Endothelial cell (in vitro differentiated cells): ENCODE results near the gene POU2F1. TPM values are rescaled to one million over a fixed set of nuclear protein-coding genes. Genes with fewer than 3 reads are reported as not detected.

ENCODE experiments used
- DNase-seq: peaks from one replicate; pipeline ENCODE4 v3.0.0; 2021; ENCODE audit warnings: low spot score
- H3K27ac Mint-ChIP-seq: one replicate; pipeline ENCODE4 v1.8.0; 2021; ENCODE audit warnings: mixed read lengths, inconsistent platforms; ENCODE audit not compliant: unreplicated experiment
- H3K27me3 Mint-ChIP-seq: one replicate; pipeline ENCODE4 v1.8.0; 2021; ENCODE audit warnings: mild to moderate bottlenecking, moderate library complexity, mixed read lengths, inconsistent platforms; ENCODE audit not compliant: unreplicated experiment
- H3K36me3 Mint-ChIP-seq: one replicate; pipeline ENCODE4 v1.8.0; 2021; ENCODE audit warnings: mild to moderate bottlenecking, low read depth, mixed read lengths, inconsistent platforms; ENCODE audit not compliant: unreplicated experiment
- H3K4me1 Mint-ChIP-seq: one replicate; pipeline ENCODE4 v1.8.0; 2021; ENCODE audit warnings: mild to moderate bottlenecking, mixed read lengths, inconsistent platforms; ENCODE audit not compliant: unreplicated experiment
- H3K4me3 Mint-ChIP-seq: one replicate; pipeline ENCODE4 v1.8.0; 2021; ENCODE audit warnings: mild to moderate bottlenecking, mixed read lengths, inconsistent platforms; ENCODE audit not compliant: unreplicated experiment
- H3K9me3 Mint-ChIP-seq: one replicate; pipeline ENCODE4 v1.8.0; 2021; ENCODE audit warnings: mixed read lengths, inconsistent platforms; ENCODE audit not compliant: unreplicated experiment
- CTCF ChIP-seq: fragments of 200-600 bp; sonication (generic); IDR thresholded peaks from one replicate; pipeline ENCODE4 v1.5.0; 2021; ENCODE audit warnings: antibody characterized with exemption; ENCODE audit not compliant: unreplicated experiment
- total RNA-seq: library from RNA; stranded (reverse); fragmentation: NEBNext Ultra II Directional; extraction: Animal tissue kit (Norgen Biotek cat#: 25700); gene quantifications from one replicate; pipeline ENCODE4 v1.2.1, GENCODE V29; 2021; ENCODE audit not compliant: unreplicated experiment

Gene POU2F1
- total RNA-seq, 1 donor from 2014 or later = 24.5 TPM

DNA sequence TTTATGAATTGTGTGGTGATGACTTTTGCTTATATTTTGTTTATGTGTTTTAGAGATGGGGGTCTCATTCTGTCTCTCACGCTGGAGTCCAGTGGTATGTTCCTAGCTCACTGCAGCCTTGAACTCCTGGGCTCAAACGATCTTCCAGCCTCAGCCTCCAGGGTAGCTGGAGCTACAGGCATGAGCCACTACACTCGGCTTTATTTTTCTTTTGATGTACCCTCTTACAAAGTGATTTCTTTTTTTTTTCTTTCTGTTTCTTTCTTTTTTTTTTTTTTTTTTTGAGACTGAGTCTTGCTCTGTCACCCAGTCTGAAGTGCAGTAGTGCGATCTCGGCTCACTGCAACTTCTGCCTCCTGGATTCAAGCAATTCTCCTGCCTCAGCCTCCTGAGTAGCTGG lies 250.9 kb downstream of the POU2F1 start:
- Mint-ChIP-seq H3K9me3 (no peaks in the 10 kb centered on the region), H3K4me3 (no peak overlapping the region), H3K27me3 (peaks cover 2% of the 10 kb centered on the region), H3K27ac (no peak overlapping the region), H3K4me1 (no peaks in the 10 kb centered on the region), H3K36me3 (no peaks in the 10 kb centered on the region)
- no peak for DNase-seq
- no peak for TF ChIP-seq CTCF

DNA sequence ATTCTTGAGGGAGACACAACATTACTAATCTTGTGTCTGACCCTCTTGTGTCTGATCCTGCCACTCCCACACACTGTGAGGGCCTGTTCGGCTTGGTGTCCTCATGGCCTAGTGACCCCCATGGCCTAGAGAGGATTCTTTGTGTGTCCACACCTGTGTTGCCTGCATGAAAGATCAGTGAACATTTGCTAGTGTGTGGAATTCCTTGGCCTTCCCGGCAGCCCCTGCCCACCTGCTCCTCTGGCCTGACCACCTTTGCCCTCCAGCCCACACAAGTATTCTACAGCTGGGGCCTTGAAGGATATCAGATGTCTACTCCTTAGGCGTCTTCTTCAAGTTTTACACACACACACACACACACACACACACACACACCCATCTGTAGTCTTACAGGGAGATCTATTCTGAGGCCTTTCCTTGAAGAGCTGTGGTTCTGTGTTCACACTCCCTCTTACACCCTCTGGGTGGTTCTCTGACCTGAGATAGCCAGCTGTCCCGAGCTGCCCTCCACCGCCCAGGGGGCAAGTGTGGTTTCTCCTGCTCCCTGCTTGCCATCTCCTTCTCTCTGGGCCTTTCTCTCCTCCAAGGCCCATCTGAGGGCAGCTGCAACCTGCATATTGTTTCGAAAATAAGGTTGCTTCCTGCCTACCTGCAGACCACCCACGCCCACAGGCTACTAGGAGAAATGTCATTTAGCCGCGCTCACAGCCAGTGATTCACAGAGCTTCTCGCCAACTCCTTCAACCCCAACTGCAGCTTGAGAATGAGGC lies 252.3 kb downstream of the POU2F1 start:
- Mint-ChIP-seq H3K36me3 (no peaks in the 10 kb centered on the region), H3K4me1 (no peaks in the 10 kb centered on the region), H3K9me3 (no peaks in the 10 kb centered on the region), H3K27ac (no peak overlapping the region), H3K27me3 (peaks cover 2% of the 10 kb centered on the region), H3K4me3 (no peak overlapping the region)
- DNase-seq = no peak
- TF ChIP-seq CTCF = no peak

- Mint-ChIP-seq H3K27ac (no peak overlapping the region), H3K27me3 (peaks cover 2% of the 10 kb centered on the region), H3K4me3 (no peak overlapping the region), H3K36me3 (no peaks in the 10 kb centered on the region), H3K4me1 (no peaks in the 10 kb centered on the region), H3K9me3 (no peaks in the 10 kb centered on the region)
- no peak for DNase-seq
- TF ChIP-seq CTCF = no peak
Observed at GRCh38 chr1:167473761-167474160, 253.1 kb downstream of the POU2F1 start.

- no peak for TF ChIP-seq CTCF
- H3K36me3 Mint-ChIP-seq = no peaks in the 10 kb centered on the region
- H3K27ac Mint-ChIP-seq = no peak overlapping the region
- peaks cover 2% of the 10 kb centered on the region for H3K27me3 Mint-ChIP-seq
- no peaks in the 10 kb centered on the region for H3K9me3 Mint-ChIP-seq
- H3K4me1 Mint-ChIP-seq = no peaks in the 10 kb centered on the region
- H3K4me3 Mint-ChIP-seq = no peak overlapping the region
- DNase-seq = no peak
Observed at GRCh38 chr1:167474191-167474641, 253.5 kb downstream of the POU2F1 start.

- Mint-ChIP-seq H3K9me3 (no peaks in the 10 kb centered on the region), H3K36me3 (no peaks in the 10 kb centered on the region), H3K27ac (no peak overlapping the region), H3K4me1 (no peaks in the 10 kb centered on the region), H3K4me3 (no peak overlapping the region), H3K27me3 (peaks cover 2% of the 10 kb centered on the region)
- TF ChIP-seq CTCF = no peak
- no peak for DNase-seq
Observed at GRCh38 chr1:167476061-167476460, 255.4 kb downstream of the POU2F1 start.

Other genes starting within 250 kb of the POU2F1 start
- 1.2 TPM for gene ILDR2, start 245.3 kb upstream of the POU2F1 start, total RNA-seq
- not detected for gene MAEL, start 231.6 kb upstream of the POU2F1 start, total RNA-seq
- 0.10 TPM for gene GPA33, start 130.5 kb upstream of the POU2F1 start, total RNA-seq
- 1.9 TPM for gene STYXL2, start 126.8 kb upstream of the POU2F1 start, total RNA-seq